LHCN-M2 (cell line): ENCODE results near the gene SEZ6L. TPM values are rescaled to one million over a fixed set of nuclear protein-coding genes. Genes with fewer than 3 reads are reported as not detected.
A peak's percentile ranks its signal among the peaks of the same experiment; 100 is the strongest.
"Not testable (repeated sequence)": the region's sequence is repeated elsewhere in the genome, so short reads cannot be mapped to it uniquely, and the experiment has no call there.

Experiments used
- DNase-seq: peaks from one replicate; pipeline ENCODE4 v3.0.0-alpha.2; 2012; ENCODE audit warnings: low read depth
- total RNA-seq: library from RNA; depleted of rRNA; stranded (reverse); fragments of >200 nt; gene quantifications from 2 replicates; pipeline ENCODE4 v1.2.3, GENCODE V29; 2014

The SEZ6L gene
- total RNA-seq, 1 experiment from 2014 or later: not detected

- DNase-seq: no peak
These were observed 211.0 kb downstream of the SEZ6L start for GRCh38 chr22:26380072-26380830.

DNA sequence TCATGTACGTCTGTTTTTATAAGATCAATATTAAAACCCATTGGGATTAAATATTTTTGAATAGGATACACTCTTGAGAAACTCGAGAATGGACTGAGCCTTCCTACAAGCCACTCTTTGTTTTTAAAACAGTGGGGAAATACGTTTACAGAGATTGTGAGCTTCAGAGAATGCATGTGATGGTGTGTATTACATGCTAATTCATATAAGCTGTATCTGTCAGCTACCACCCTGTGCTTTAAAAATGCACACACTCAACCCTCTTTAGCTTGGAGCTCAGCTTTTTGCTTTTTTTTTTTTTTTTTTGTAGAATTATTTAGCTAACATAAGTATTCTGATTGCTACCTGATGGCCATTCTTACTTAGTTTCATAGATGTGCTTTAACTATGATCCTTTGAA is 213.5 kb downstream of the SEZ6L start:
- DNase-seq: no peak

DNA sequence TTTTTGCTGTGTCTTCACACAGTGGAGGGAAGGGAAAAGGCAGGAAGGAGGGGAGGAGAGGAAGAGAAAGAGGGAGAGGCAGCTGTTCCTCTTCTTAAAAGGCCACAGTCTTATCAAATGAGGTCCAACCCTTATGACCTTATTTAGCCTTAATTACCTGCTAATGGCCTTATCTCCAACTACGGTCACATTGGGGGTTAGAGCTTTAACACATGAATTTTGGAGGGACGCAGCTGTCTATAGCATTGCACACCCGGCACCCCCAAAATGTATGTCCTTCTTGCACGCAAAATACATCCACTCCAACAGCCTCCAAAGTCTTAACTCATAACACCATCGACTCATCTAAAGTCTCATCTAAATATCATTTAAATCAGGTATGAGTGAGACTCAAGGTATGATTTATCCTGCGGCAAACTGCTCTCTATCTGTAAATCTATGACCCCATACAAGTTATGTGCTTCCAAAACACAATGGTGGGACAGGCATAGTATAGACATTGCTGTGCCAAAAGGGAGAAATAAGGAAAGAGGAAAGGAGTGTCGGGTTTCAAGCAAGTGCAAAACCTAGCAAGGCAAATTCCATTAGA is 214.8 kb downstream of the SEZ6L start:
- DNase-seq: no peak

DNA sequence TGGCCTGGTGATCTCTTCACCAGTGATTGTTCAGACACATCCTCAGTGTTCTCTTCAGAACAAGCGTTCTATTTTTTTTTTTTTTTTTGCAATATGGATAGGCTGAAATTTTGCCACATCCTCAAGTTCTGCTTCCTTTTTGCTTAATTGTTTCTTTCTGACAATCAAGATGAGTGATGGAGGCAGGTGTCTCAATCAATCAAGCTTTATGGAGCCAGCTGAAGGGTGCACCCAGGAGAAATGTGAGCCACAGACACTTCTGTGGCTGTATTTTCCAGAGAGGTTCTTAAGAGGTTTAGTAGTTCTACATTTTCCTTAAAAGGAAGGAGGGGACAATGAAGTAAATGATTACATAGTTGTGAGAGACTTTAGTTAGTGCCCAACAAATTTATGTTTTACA is 215.9 kb downstream of the SEZ6L start:
- DNase-seq: peak; percentile 36

- DNase-seq: no peak
These were observed 219.9 kb downstream of the SEZ6L start for GRCh38 chr22:26389125-26389524.

DNA sequence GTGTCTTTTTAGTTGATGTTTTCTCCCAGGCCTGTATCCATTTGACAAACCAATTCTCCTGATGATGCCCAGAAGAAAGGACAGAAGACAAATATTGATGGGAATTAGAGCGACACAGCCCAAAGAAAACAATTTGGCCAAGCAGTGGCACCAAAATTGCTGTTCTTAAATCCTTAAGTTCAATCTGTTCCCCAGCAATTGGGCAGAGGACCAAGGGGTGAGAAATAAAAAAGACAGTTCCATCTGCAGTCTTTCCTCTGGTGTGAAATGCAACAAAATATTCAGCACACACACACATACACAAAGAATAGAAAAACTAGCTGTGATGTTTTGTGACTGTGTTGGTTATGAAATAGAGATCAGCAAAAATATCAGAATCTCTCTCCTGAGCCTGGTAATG is 221.8 kb downstream of the SEZ6L start:
- no peak for DNase-seq

- DNase-seq: no peak
These were observed 222.4 kb downstream of the SEZ6L start for GRCh38 chr22:26391623-26392022.

- no peak for DNase-seq
These were observed 224.7 kb downstream of the SEZ6L start for GRCh38 chr22:26393929-26394328.

DNA sequence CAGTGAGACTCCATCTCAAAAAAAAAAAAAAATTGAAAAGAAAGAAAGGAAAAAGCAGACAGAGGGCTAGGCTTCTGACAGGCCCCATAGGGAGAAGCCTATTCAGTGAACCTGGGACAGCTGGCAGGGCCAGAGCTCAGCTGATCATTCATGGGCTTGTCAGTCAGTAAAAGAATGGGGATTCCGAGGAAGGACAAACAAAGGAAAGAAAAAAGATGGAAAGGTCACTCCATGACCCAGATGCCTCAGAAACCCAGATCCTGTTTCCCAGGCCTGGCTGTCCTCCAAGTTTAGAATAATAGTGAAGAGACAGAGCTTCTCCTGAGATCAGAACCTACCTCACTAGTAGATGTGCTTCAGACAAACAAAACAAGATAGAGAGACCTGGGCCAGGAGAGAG is 225.5 kb downstream of the SEZ6L start:
- DNase-seq: peak; percentile 31

GRCh38 chr22:26395926-26396325 is 226.7 kb downstream of the SEZ6L start:
- DNase-seq: no peak

GRCh38 chr22:26398741-26399153 is 229.5 kb downstream of the SEZ6L start:
- DNase-seq: peak; percentile 68

- no peak for DNase-seq
These were observed 230.0 kb downstream of the SEZ6L start for GRCh38 chr22:26399289-26399688.

- DNase-seq: no peak
These were observed 232.5 kb downstream of the SEZ6L start for GRCh38 chr22:26401726-26402125.

- peak; percentile 32 for DNase-seq
These were observed 235.7 kb downstream of the SEZ6L start for GRCh38 chr22:26404851-26405421.

- DNase-seq: peak; percentile 99
These were observed 236.9 kb downstream of the SEZ6L start for GRCh38 chr22:26406118-26406517.

DNA sequence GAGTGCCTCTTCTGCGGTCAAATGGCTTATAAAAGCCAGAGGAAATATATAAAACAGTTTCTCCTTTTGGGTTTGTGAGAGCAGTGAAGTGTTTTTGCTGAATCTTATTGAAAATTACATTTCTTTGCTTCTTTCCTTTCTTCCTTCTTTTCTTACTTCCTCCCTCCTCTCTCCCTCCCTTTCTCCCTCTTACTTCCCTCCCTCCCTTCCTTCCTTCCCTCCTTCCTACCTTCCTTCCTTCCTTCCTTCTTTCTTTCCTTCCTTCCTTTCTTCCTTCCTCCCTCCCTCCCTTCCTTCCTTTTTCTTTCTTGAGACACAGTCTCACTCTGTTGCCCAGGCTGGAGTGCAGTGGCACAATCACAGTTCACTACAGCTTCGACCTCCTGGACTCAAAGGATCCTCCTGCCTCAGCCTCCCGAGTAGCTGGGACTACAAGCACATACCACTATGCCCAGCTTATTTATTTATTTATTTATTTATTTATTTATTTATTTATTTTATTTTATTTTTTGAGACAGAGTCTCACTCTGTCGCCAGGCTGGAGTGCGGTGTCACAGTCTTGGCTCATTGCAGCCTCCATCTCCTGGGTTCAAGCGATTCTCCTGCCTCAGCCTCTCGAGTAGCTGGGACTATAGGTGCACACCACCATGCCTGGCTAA is 239.4 kb downstream of the SEZ6L start:
- DNase-seq: not testable (repeated sequence)

- DNase-seq: peak; percentile 66
These were observed 240.6 kb downstream of the SEZ6L start for GRCh38 chr22:26409719-26410335.

- DNase-seq: no peak
These were observed 241.1 kb downstream of the SEZ6L start for GRCh38 chr22:26410386-26410785.

DNA sequence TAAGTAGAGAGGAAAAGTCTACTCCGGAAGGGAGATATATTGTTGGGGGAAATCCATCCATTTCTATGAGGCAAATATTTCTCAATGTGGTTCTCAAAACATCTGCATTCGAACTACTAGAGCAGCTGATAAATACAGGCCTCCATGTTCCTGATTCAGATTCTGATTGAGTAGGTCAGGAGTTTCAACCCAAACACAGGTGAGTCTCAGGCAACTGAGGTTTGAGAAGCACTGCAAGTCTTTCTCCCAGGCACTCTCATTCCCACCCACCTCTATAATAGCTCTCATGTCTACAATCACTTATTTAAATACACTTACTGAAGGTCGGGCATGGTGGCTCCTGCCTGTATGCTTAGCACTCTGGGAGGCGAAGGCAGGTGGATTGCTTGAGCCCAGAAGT is 245.1 kb downstream of the SEZ6L start:
- no peak for DNase-seq

GRCh38 chr22:26416256-26416655 is 247.0 kb downstream of the SEZ6L start:
- DNase-seq: no peak

DNA sequence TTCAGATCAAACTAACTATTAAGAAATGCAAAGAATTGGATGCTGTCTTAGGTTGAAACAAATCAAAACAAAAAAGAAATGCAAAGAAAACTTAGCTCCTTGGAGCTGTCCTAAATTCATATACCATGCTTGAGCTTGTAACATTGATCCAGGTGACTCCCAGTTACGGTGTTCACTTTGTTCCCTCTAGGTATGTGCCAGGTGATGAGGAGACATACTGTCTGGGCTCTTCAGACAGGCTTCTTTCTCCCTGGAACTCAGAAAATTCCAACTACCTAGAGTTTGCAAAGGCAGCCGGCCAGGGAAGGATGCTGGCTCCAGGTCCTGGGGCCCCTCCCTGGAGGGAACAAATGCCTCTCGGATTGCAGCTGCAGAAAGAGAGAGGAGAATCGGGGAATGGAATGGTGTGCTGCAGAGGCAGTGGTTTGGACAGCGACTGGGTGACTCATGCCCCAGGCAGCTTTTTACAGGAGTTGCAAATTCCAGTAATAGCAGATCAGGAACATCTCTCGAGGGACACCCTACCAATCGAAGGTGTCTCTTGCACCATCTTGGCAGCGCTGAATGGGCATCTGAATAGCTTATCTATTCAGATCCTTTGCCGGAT is 247.5 kb downstream of the SEZ6L start:
- DNase-seq: peak; percentile 78

DNA sequence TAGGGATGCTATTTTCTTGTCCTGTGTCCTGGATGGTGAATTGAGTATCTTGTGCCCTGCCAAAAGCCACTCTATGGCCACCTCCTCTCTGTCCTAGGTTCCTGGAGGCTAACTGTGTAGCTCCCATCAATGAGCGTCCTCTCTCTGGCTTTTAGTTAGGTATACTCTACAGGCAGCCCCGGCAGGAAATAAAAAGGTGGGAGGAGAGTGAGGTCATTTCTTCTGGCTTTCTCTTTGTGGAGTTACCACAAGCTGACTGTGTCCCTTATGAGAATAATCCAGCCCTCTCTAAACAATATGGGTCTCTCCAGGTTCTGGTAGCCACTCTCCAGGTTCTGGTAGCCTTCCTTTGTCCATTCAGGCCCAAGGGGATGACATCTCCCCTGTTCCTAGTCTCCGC is 248.1 kb downstream of the SEZ6L start:
- no peak for DNase-seq
